K562 (cell line): ENCODE measurements around the gene COL24A1. TPM values are rescaled to one million over a fixed set of nuclear protein-coding genes. Genes with fewer than 3 reads are reported as not detected.

Source experiments
- ATAC-seq: fragments of 200-7000 bp; cut with Tn5 transposase; 3 replicates; pipeline ENCODE4 v1.9.1; 2020; ENCODE audit warnings: moderate library complexity
- BruUV-seq: library from RNA; stranded (reverse); fragments of 400-500 nt; replicated peaks from 2 replicates; lab custom pipeline; 2021; lab: Mats Ljungman, UMichigan
- CTCF ChIA-PET: fragments of 300-600 bp; formaldehyde crosslinking; extraction: SDS; loops from one replicate; lab custom pipeline; 2021; ENCODE audit warnings: low intra/inter-chr PET ratio; lab: Yijun Ruan, JAX
- POLR2A ChIA-PET: fragments of 300-600, 350-650 bp; sonication (Branson Sonifier 250); formaldehyde crosslinking; extraction: SDS; loops from one replicate; lab custom pipeline; 2021; ENCODE audit warnings: antibody characterized with exemption, inconsistent platforms; lab: Yijun Ruan, JAX
- DNase-seq, 4 experiments: peaks; one replicate each; pipeline versions ENCODE4 v3.0.0 to v3.0.0-alpha.2; 2011 to 2018; ENCODE audit warnings: low spot score in 3 of 4, mixed read lengths in 3 of 4; ENCODE audit errors: extremely low read depth in 1 of 4
- FAIRE-seq: peaks from 2 replicates; lab custom pipeline; 2011; peaks lifted over from hg19 to GRCh38; lab: Jason Lieb, UNC
- H2AFZ ChIP-seq: 2 replicates; pipeline ENCODE4 v1.6.0; 2011; ENCODE audit warnings: low read depth, low read length, control low read depth, inconsistent platforms
- H3K27ac ChIP-seq: fragments of 200-600 bp; 3 replicates; pipeline ENCODE4 v1.8.0; 2011; ENCODE audit warnings: low read depth, mild to moderate bottlenecking, control low read depth, inconsistent platforms, low read length, moderate library complexity, mixed read lengths; ENCODE audit errors: extremely low read depth
- H3K27me3 ChIP-seq, 2 experiments: fragments of 300-600 bp in 1 of 2; 2 replicates in 1 of 2; 3 replicates in 1 of 2; pipeline versions ENCODE4 v1.6.0 to v1.8.0; 2011; ENCODE audit warnings: inconsistent platforms in 2 of 2, low read length in 2 of 2, mild to moderate bottlenecking in 1 of 2, mixed read lengths in 1 of 2, moderate library complexity in 1 of 2; ENCODE audit not compliant: control insufficient read depth in 2 of 2, insufficient read depth in 2 of 2
- H3K36me3 ChIP-seq: fragments of 300-600 bp; 3 replicates; pipeline ENCODE4 v1.8.0; 2011; ENCODE audit warnings: mild to moderate bottlenecking, low read length, inconsistent platforms; ENCODE audit not compliant: control insufficient read depth, insufficient read depth
- H3K4me1 ChIP-seq, 2 experiments: fragments of 200-600 bp in 1 of 2; replicated peaks in 1 of 2; 2 replicates in 1 of 2; 3 replicates in 1 of 2; pipeline versions ENCODE4 v1.5.1 to v1.8.0; 2011; ENCODE audit warnings: inconsistent platforms in 2 of 2, low read length in 2 of 2, mild to moderate bottlenecking in 1 of 2, mixed read lengths in 1 of 2, moderate library complexity in 1 of 2; ENCODE audit not compliant: control insufficient read depth in 2 of 2, insufficient read depth in 2 of 2
- H3K4me2 ChIP-seq: 2 replicates; pipeline ENCODE4 v1.6.1; 2011; ENCODE audit warnings: low read length, control low read depth, inconsistent platforms, mixed read lengths; ENCODE audit not compliant: insufficient read depth
- H3K4me3 ChIP-seq: fragments of 200-600 bp; sonication (generic), shearing (Covaris generic); 2 replicates; pipeline ENCODE4 v1.5.1; 2016; ENCODE audit warnings: control low read depth, inconsistent platforms
- H3K79me2 ChIP-seq: fragments of 200-600 bp; 3 replicates; pipeline ENCODE4 v1.8.0; 2011; ENCODE audit warnings: low read length, inconsistent platforms; ENCODE audit not compliant: control insufficient read depth, insufficient read depth
- H3K9ac ChIP-seq, 2 experiments: 2 replicates each; pipeline versions ENCODE4 v1.6.0 to v1.6.1; 2011; ENCODE audit warnings: low read depth in 2 of 2, low read length in 2 of 2, control low read depth in 1 of 2, inconsistent platforms in 1 of 2, mild to moderate bottlenecking in 1 of 2, mixed read lengths in 1 of 2; ENCODE audit not compliant: insufficient read depth in 1 of 2
- H3K9me1 ChIP-seq: one replicate; pipeline ENCODE4 v1.6.0; 2011; ENCODE audit warnings: inconsistent platforms, mild to moderate bottlenecking, low read length, moderate library complexity; ENCODE audit not compliant: control insufficient read depth, insufficient read depth
- H3K9me3 ChIP-seq: replicated peaks from 2 replicates; pipeline ENCODE4 v1.5.1; 2011; ENCODE audit warnings: low read depth, low read length, inconsistent platforms; ENCODE audit not compliant: control insufficient read depth, insufficient read depth
- H4K20me1 ChIP-seq: replicated peaks from 2 replicates; pipeline ENCODE4 v1.6.1; 2011; ENCODE audit warnings: low read length, inconsistent platforms, mixed read lengths; ENCODE audit not compliant: control insufficient read depth, insufficient read depth
- CAMTA2 ChIP-seq: fragments of 250-450 bp; sonication (Bioruptor Pico); conservative IDR thresholded peaks from 2 replicates; pipeline ENCODE4 v1.5.1; 2022
- CHCHD3 ChIP-seq: fragments of 250-450 bp; sonication (Bioruptor Pico); IDR thresholded peaks from 2 replicates; pipeline ENCODE4 v2.1.2; 2022; ENCODE audit warnings: mild to moderate bottlenecking
- ILF3 ChIP-seq: fragments of 450-650 bp; IDR thresholded peaks from 2 replicates; pipeline ENCODE4 v1.6.1; 2018; ENCODE audit warnings: antibody characterized with exemption, mild to moderate bottlenecking, moderate library complexity, borderline replicate concordance
- RAD21 ChIP-seq, 2 experiments: fragments of 250-450 bp in 1 of 2; fragments of 450-650 bp in 1 of 2; sonication (Bioruptor Pico) in 1 of 2; formaldehyde crosslinking in 1 of 2; IDR thresholded peaks in 1 of 2; conservative IDR thresholded peaks in 1 of 2; 2 replicates each; pipeline versions ENCODE4 v1.4.0 to v1.8.0; 2020 to 2022; ENCODE audit warnings: mild to moderate bottlenecking in 2 of 2, moderate library complexity in 1 of 2
- RFX1 ChIP-seq: fragments of 450-650 bp; IDR thresholded peaks from 2 replicates; pipeline ENCODE4 v1.6.1; 2016; ENCODE audit warnings: mild to moderate bottlenecking, moderate library complexity
- ZNF707 ChIP-seq: fragments of 250-450 bp; sonication (Bioruptor Pico); conservative IDR thresholded peaks from 2 replicates; pipeline ENCODE4 v1.8.0; 2022; ENCODE audit warnings: inconsistent platforms, mild to moderate bottlenecking, moderate library complexity
- ZZZ3 ChIP-seq: fragments of 450-650 bp; IDR thresholded peaks from 2 replicates; pipeline ENCODE4 v1.6.1; 2016; ENCODE audit warnings: antibody characterized with exemption, mild to moderate bottlenecking, moderate library complexity
- WGBS: fragments of 100-300 bp; shearing (Covaris generic); methylation state at CpG from one replicate; pipeline ENCODE4 v1.1.6; 2016; ENCODE audit warnings: low coverage, mixed read lengths; ENCODE audit not compliant: insufficient coverage; ENCODE audit errors: missing lambda C conversion rate; 5-methylcytosine and 5-hydroxymethylcytosine counted together
- in situ Hi-C: fragments of 300-500 bp; cut with MboI; formaldehyde crosslinking; loops from 4 replicates; pipeline ENCODE4 v1.15.0; 2018; ENCODE audit warnings: inconsistent platforms, mixed read lengths
- intact Hi-C: fragments of 100-400 bp; cut with micrococcal nuclease; formaldehyde crosslinking; loops from 2 replicates; pipeline ENCODE4 v1.14.2; 2022
- polyA plus RNA-seq, 8 experiments: library from polyadenylated mRNA; depleted of rRNA in 4 of 8; stranded (reverse) in 5 of 8; unstranded in 3 of 8; fragments of >200 nt; fragmentation: Nextera tagmentation in 2 of 8; fragmentation: Illumina TruSeq in 1 of 8; extraction: Ambion mirVana in 2 of 8; extraction: Trizol in 1 of 8; gene quantifications; 2 replicates each; pipeline versions ENCODE4 v1.2.1 to v1.2.3, GENCODE V29; 2011 to 2014; ENCODE audit warnings: inconsistent platforms in 1 of 8, missing spikeins in 1 of 8
- total RNA-seq, 7 experiments: library from RNA; depleted of rRNA in 6 of 7; stranded (reverse); fragments of >200 nt in 6 of 7; fragmentation: Illumina TruSeq in 2 of 7; extraction: Trizol in 2 of 7; gene quantifications; 2 replicates each; pipeline versions ENCODE4 v1.2.1 to v1.2.3, GENCODE V29; 2011 to 2021; ENCODE audit warnings: low replicate concordance in 1 of 7
- TF ChIP-seq, protein P1 (sequence below), 2 experiments: fragments of 450-650 bp; IDR thresholded peaks; 2 replicates each; pipeline ENCODE4 v1.6.1; 2016

Gene COL24A1
- total and polyA plus RNA-seq, 9 of the 15 experiments (the other 6 are each of a cell fraction or from before 2014, with no cell fraction given): 0.01 to 0.06 (median 0.03) TPM; not detected in 2

DNA sequence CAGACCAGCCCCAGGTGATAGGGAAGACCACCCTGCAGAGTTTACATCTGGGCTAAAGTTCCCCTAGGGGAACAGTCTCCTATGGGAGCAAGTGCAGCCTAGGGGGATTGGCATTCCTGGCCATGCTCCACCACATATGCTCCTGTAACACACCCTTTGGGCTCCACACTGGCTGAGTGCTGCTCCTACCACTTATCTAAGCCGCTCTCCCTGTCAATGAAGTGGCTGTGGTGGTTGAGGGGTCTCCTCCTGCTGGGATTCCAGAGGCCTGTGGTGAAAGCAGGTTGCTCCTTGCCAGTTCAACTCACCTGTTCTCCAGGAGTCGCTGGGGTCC lies 51.1 kb downstream of the COL24A1 start:
- Histone ChIP-seq H3K9me3 (no peaks in the 10 kb centered on the region; the same call in 1 of the 2 replicates), H3K4me2 (no peak overlapping the region), H3K4me1 (no peaks in the 10 kb centered on the region), H3K9me1 (no peaks in the 10 kb centered on the region), H3K79me2 (no peaks in the 10 kb centered on the region), H3K9ac (no peak overlapping the region), H2AFZ (no peak overlapping the region), H3K27me3 (no peaks in the 10 kb centered on the region), H3K4me3 (no peak overlapping the region), H3K36me3 (no peaks in the 10 kb centered on the region), H4K20me1 (no peaks in the 10 kb centered on the region), H3K27ac (no peak overlapping the region)
- BruUV-seq: no TSS peak
- FAIRE-seq (no peak), DNase-seq (no peak), ATAC-seq (no peak)
- CTCF ChIA-PET: no interaction called here
- WGBS: 0% methylated on average over 2 of the region's 2 CpGs
- POLR2A ChIA-PET: no interaction called here
- intact Hi-C loops (no loop called here), in situ Hi-C loops (no loop called here)
- TF ChIP-seq, protein P1, sequence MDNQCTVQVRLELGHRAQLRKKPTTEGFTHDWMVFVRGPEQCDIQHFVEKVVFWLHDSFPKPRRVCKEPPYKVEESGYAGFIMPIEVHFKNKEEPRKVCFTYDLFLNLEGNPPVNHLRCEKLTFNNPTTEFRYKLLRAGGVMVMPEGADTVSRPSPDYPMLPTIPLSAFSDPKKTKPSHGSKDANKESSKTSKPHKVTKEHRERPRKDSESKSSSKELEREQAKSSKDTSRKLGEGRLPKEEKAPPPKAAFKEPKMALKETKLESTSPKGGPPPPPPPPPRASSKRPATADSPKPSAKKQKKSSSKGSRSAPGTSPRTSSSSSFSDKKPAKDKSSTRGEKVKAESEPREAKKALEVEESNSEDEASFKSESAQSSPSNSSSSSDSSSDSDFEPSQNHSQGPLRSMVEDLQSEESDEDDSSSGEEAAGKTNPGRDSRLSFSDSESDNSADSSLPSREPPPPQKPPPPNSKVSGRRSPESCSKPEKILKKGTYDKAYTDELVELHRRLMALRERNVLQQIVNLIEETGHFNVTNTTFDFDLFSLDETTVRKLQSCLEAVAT (IDR thresholded peaks at IDR 0.05): no peak
- TF ChIP-seq ZZZ3 (no peak), ZNF707 (CRISPR knock-in tag) (no peak), CHCHD3 (CRISPR knock-in tag) (no peak), CAMTA2 (CRISPR knock-in tag) (no peak), ILF3 (no peak), RAD21 (CRISPR knock-in tag; conservative IDR thresholded peaks at IDR 0.05 in 1 of 2, IDR thresholded peaks at IDR 0.05 in 1 of 2) (no peak), RFX1 (no peak)
